GM18909 (cell line): ENCODE data around the gene ZNF333.
"Not testable (repeated sequence)": the region's sequence is repeated elsewhere in the genome, so short reads cannot be mapped to it uniquely, and the experiment has no call there.

Experiments used
- ATAC-seq: cut with Tn5 transposase; IDR thresholded peaks from one replicate; pipeline ENCODE4 v1.9.1; 2021; ENCODE audit warnings: mild to moderate bottlenecking; ENCODE audit not compliant: unreplicated experiment, poor library complexity

ZNF333 gene

GRCh38 chr19:14765841-14766240 lies 76.0 kb downstream of the ZNF333 start:
- not testable (repeated sequence) for ATAC-seq

- no peak for ATAC-seq
Observed at GRCh38 chr19:14767466-14767971, 77.7 kb downstream of the ZNF333 start.

GRCh38 chr19:14768001-14768400 lies 78.2 kb downstream of the ZNF333 start:
- no peak for ATAC-seq

- ATAC-seq, result no peak
Observed at GRCh38 chr19:14769201-14769600, 79.4 kb downstream of the ZNF333 start.

GRCh38 chr19:14770136-14770535 lies 80.3 kb downstream of the ZNF333 start:
- no peak for ATAC-seq

- ATAC-seq, result no peak
Observed at GRCh38 chr19:14770944-14771839, 81.3 kb downstream of the ZNF333 start.

GRCh38 chr19:14772467-14772866 lies 82.6 kb downstream of the ZNF333 start:
- ATAC-seq, result no peak

GRCh38 chr19:14772995-14773394 lies 83.1 kb downstream of the ZNF333 start:
- ATAC-seq, result no peak

- ATAC-seq, result not testable (repeated sequence)
Observed at GRCh38 chr19:14773722-14774121, 83.9 kb downstream of the ZNF333 start.

- ATAC-seq, result no peak
Observed at GRCh38 chr19:14774373-14774772, 84.5 kb downstream of the ZNF333 start.

GRCh38 chr19:14775326-14775725 lies 85.5 kb downstream of the ZNF333 start:
- not testable (repeated sequence) for ATAC-seq

- no peak for ATAC-seq
Observed at GRCh38 chr19:14775869-14776586, 86.2 kb downstream of the ZNF333 start.

- ATAC-seq, result not testable (repeated sequence)
Observed at GRCh38 chr19:14777645-14778044, 87.8 kb downstream of the ZNF333 start.

- ATAC-seq, result not testable (repeated sequence)
Observed at GRCh38 chr19:14778110-14778845, 88.4 kb downstream of the ZNF333 start, which contains the start of gene ADGRE2. ADGRE2 (minus strand) TSS chr19:14778560; CDS start chr19:14776756, 1,804 bp downstream.

GRCh38 chr19:14779151-14779550 lies 89.3 kb downstream of the ZNF333 start:
- ATAC-seq, result no peak

GRCh38 chr19:14780622-14781225 lies 90.9 kb downstream of the ZNF333 start:
- not testable (repeated sequence) for ATAC-seq

- ATAC-seq, result not testable (repeated sequence)
Observed at GRCh38 chr19:14781713-14782536, 92.1 kb downstream of the ZNF333 start.

GRCh38 chr19:14782626-14783409 lies 93.0 kb downstream of the ZNF333 start:
- no peak for ATAC-seq
